Ramos (cell line): ENCODE data around the gene WIPF2.

ENCODE experiments used
- in situ Hi-C: fragments of 300-500 bp; cut with MboI; formaldehyde crosslinking; loops from one replicate; pipeline ENCODE4 v1.14.3; 2022; ENCODE audit warnings: low sequenced_read_pairs; ENCODE audit not compliant: unreplicated experiment

Gene WIPF2

GRCh38 chr17:40310882-40311391, 91.8 kb downstream of the WIPF2 start:
- in situ Hi-C loops: no loop called here

- in situ Hi-C loops: no loop called here
Measured at GRCh38 chr17:40311575-40311974, 92.5 kb downstream of the WIPF2 start.

GRCh38 chr17:40312131-40312731, 93.1 kb downstream of the WIPF2 start:
- in situ Hi-C loops: no loop called here

GRCh38 chr17:40312893-40313667, 94.0 kb downstream of the WIPF2 start:
- in situ Hi-C loops: no loop called here

GRCh38 chr17:40313668-40314583, 94.8 kb downstream of the WIPF2 start:
- in situ Hi-C loops: no loop called here

GRCh38 chr17:40314584-40314956, 95.5 kb downstream of the WIPF2 start:
- in situ Hi-C loops: no loop called here

- in situ Hi-C loops: no loop called here
Measured at GRCh38 chr17:40315206-40315605, 96.1 kb downstream of the WIPF2 start.

- in situ Hi-C loops: no loop called here
Measured at GRCh38 chr17:40315678-40316570, 96.8 kb downstream of the WIPF2 start.

GRCh38 chr17:40316571-40317344, 97.7 kb downstream of the WIPF2 start:
- in situ Hi-C loops: no loop called here

GRCh38 chr17:40317345-40317873, 98.3 kb downstream of the WIPF2 start:
- in situ Hi-C loops: no loop called here

- in situ Hi-C loops: no loop called here
Measured at GRCh38 chr17:40317880-40318829, 99.1 kb downstream of the WIPF2 start.

- in situ Hi-C loops: no loop called here
Measured at GRCh38 chr17:40318830-40319391, 99.8 kb downstream of the WIPF2 start.

- in situ Hi-C loops: no loop called here
Measured at GRCh38 chr17:40319651-40320540, 100.8 kb downstream of the WIPF2 start.

GRCh38 chr17:40320756-40321523, 101.8 kb downstream of the WIPF2 start:
- in situ Hi-C loops: no loop called here

GRCh38 chr17:40321524-40321929, 102.4 kb downstream of the WIPF2 start:
- in situ Hi-C loops: no loop called here

- in situ Hi-C loops: no loop called here
Measured at GRCh38 chr17:40321961-40322357, 102.9 kb downstream of the WIPF2 start.
